ENCODE data around the gene DHH. TPM values are rescaled to one million over a fixed set of nuclear protein-coding genes. Genes with fewer than 3 reads are reported as not detected.

The DHH gene
- total RNA-seq, 4 donors from 2014 or later, result 0.15 to 0.47 (median 0.42) TPM

DNA sequence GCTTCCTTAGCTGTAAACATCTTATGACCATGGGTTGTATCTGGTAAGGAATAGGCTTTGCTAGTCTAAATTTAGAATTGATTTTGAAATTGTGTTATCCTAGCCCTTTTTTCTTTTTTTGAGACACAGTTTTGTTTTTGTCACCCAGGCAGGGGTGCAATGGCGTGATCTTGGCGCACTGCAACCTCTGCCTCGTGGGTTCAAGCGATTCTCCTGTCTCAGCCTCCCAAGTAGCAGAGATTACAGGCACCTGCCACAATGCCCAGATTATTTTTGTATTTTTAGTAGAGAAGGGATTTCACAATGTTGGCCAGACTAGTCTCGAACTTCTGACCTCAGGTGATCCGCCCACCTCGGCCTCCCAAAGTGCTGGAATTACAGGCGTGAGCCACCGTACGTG is 39.0 kb upstream of the DHH start:
- H3K27ac ChIP-seq, result peak overlapping the region; percentile 52
- no peak for DNase-seq (ENCODE audit: low spot score in 2 of 2)
- H3K36me3 ChIP-seq, result peaks cover 10% of the 10 kb centered on the region
- 80% methylated on average over 10 of the region's 10 CpGs for WGBS
- no peak for TF ChIP-seq EP300 (IDR thresholded peaks at IDR 0.05)
- no peak for TF ChIP-seq CTCF (IDR thresholded peaks at IDR 0.05)
- TF ChIP-seq POLR2AphosphoS5 (IDR thresholded peaks at IDR 0.05), result no peak
- no peak for TF ChIP-seq POLR2A (IDR thresholded peaks at IDR 0.05)
- no peaks in the 10 kb centered on the region for H3K27me3 ChIP-seq
- no peaks in the 10 kb centered on the region for H3K9me3 ChIP-seq
- no peak overlapping the region for H3K4me3 ChIP-seq
- H3K4me1 ChIP-seq, result peaks cover 37% of the 10 kb centered on the region

DNA sequence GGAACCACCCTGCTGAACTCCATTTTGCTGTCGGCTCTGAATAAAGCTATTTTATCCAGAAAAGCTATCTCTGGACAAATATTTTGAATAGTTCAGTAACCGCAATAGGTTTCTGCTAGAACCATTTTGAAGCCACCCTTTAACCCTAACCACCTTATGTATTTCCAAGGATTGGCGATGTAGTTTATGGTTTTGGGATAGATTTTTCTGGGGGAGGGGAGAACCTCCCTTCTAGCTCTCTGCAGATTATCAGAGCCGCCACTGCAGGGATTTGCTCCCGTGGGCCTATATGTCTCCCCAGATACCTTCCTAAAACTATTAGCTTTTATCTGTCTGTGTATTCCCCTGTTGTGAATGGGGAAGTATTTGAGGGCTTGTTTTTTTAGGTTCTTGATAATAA is 38.4 kb upstream of the DHH start:
- WGBS, result 59% methylated on average over 5 of the region's 5 CpGs
- Histone ChIP-seq H3K36me3 (peaks cover 13% of the 10 kb centered on the region), H3K27me3 (no peaks in the 10 kb centered on the region), H3K9me3 (no peaks in the 10 kb centered on the region), H3K27ac (peak overlapping the region; percentile 52), H3K4me1 (peaks cover 37% of the 10 kb centered on the region), H3K4me3 (peak overlapping the region; percentile 90)
- TF ChIP-seq POLR2A (IDR thresholded peaks at IDR 0.05) (no peak), EP300 (IDR thresholded peaks at IDR 0.05) (no peak), POLR2AphosphoS5 (IDR thresholded peaks at IDR 0.05) (no peak)
- DNase-seq (ENCODE audit: low spot score in 2 of 2), result no peak

- TF ChIP-seq CTCF (IDR thresholded peaks at IDR 0.05) (no peak), POLR2A (IDR thresholded peaks at IDR 0.05) (no peak), POLR2AphosphoS5 (IDR thresholded peaks at IDR 0.05) (no peak), EP300 (IDR thresholded peaks at IDR 0.05) (no peak)
- no peak for DNase-seq (ENCODE audit: low spot score in 2 of 2)
- H3K4me3 ChIP-seq, result peak overlapping the region; percentile 90
- H3K4me1 ChIP-seq, result peaks cover 37% of the 10 kb centered on the region
- no peaks in the 10 kb centered on the region for H3K27me3 ChIP-seq
- 16% methylated on average over 9 of the region's 9 CpGs for WGBS
- H3K9me3 ChIP-seq, result no peaks in the 10 kb centered on the region
- peaks cover 23% of the 10 kb centered on the region for H3K36me3 ChIP-seq
- peak overlapping the region; percentile 99 for H3K27ac ChIP-seq
Measured at GRCh38 chr12:49131894-49132461, 37.4 kb upstream of the DHH start.

DNA sequence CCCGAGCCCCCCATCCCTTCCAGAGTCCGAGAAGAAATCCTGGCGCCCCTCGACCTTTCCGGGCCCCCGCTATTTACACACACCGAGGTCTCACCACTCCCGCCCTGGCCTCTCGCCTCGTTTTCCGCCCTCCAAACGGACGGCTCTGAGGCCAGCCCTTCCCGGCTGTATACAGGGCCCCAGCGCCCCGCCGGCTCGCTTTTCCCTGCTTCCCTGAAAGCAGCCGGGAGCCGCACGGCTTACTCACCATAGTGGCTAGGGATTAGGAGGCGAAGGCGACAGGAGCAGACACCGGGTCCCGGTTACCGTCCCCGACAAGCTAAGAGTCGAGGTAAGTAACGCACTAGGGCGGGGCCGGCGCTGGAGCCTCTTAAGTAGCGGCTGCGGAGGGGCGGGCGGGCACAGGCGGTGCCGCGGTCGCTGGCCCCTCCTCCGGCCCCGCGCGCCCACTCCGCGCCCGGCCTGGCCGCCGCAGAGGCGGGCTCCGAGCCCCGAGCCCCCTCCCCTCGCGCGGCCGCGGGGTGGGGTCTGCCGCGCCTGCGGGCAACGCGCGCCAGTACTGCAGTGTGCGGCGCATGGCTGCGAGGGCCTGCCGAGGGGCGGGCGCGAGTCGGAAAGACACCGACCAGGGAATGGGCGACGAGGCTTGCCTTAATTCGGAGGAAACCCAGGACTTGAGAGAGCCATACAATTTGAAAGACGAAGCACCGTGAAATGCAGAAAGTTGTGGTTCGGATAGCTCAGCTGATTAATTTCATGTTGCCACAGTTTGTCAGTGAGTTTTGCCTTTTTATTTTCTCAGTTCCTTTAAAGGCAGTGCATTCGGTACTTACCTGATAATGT is 36.7 kb upstream of the DHH start, which contains the start of gene TUBA1B:
TUBA1B (minus strand) TSS at position 345 of the 843 bp plus-strand sequence; CDS start at position 250, 95 bp downstream.
- H3K36me3 ChIP-seq, result peaks cover 25% of the 10 kb centered on the region
- no peaks in the 10 kb centered on the region for H3K27me3 ChIP-seq
- H3K4me3 ChIP-seq, result peak within 1 kb of the TSS; percentile 90
- WGBS, result 1% methylated on average over 48 of the region's 79 CpGs
- peak; percentile 85 to 94 (median 92) for TF ChIP-seq POLR2AphosphoS5 (IDR thresholded peaks at IDR 0.05)
- TF ChIP-seq EP300 (IDR thresholded peaks at IDR 0.05), result no peak
- TF ChIP-seq CTCF (IDR thresholded peaks at IDR 0.05), result no peak
- peak; percentile 89 to 98 for TF ChIP-seq POLR2A (IDR thresholded peaks at IDR 0.05)
- peak; percentile 94 to 96 for DNase-seq (ENCODE audit: low spot score in 2 of 2)
- no peaks in the 10 kb centered on the region for H3K9me3 ChIP-seq
- peak within 1 kb of the TSS; percentile 99 for H3K27ac ChIP-seq
- H3K4me1 ChIP-seq, result peaks cover 37% of the 10 kb centered on the region

- no peaks in the 10 kb centered on the region for H3K9me3 ChIP-seq
- DNase-seq (ENCODE audit: low spot score in 2 of 2), result peak; percentile 94 to 96
- peak overlapping the region; percentile 99 for H3K27ac ChIP-seq
- H3K4me3 ChIP-seq, result peak overlapping the region; percentile 90
- WGBS, result under 1% methylated on average over 23 of the region's 66 CpGs
- peaks cover 25% of the 10 kb centered on the region for H3K36me3 ChIP-seq
- TF ChIP-seq EP300 (IDR thresholded peaks at IDR 0.05) (no peak), POLR2AphosphoS5 (IDR thresholded peaks at IDR 0.05) (peak in 2 of 3 donors; percentile 41 to 79), CTCF (IDR thresholded peaks at IDR 0.05) (peak; percentile 65 to 95)
- H3K27me3 ChIP-seq, result no peaks in the 10 kb centered on the region
- H3K4me1 ChIP-seq, result peaks cover 37% of the 10 kb centered on the region
Measured at GRCh38 chr12:49130151-49131050, 35.8 kb upstream of the DHH start.

All from suprapubic skin (tissue), 4 donors.